ENCODE data around the gene NPM1. TPM values are rescaled to one million over a fixed set of nuclear protein-coding genes. Genes with fewer than 3 reads are reported as not detected.
"Not testable (repeated sequence)": the region's sequence is repeated elsewhere in the genome, so short reads cannot be mapped to it uniquely, and the experiment has no call there.

Gene NPM1
- total RNA-seq, 1 experiment from 2014 or later, result 3,530 TPM

DNA sequence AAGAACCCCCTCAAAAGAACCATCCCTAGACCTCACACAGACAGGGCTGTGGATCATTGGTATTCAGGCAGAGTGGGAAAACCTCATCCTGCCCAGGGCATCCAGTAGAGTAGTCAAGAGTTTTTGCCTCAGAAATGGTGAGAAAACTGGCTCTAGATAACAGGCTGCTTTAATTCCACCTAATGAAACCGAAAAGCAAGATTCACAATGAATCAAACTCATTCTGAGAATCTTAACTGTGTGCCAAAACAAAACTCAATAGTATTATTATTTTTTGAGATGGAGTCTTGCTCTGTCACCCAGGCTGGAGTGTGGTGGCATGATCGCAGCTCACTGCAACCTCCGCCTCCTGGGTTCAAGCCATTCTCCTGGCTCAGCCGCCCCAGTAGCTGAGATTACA lies 17.8 kb upstream of the NPM1 start:
- TF ChIP-seq, protein P1, sequence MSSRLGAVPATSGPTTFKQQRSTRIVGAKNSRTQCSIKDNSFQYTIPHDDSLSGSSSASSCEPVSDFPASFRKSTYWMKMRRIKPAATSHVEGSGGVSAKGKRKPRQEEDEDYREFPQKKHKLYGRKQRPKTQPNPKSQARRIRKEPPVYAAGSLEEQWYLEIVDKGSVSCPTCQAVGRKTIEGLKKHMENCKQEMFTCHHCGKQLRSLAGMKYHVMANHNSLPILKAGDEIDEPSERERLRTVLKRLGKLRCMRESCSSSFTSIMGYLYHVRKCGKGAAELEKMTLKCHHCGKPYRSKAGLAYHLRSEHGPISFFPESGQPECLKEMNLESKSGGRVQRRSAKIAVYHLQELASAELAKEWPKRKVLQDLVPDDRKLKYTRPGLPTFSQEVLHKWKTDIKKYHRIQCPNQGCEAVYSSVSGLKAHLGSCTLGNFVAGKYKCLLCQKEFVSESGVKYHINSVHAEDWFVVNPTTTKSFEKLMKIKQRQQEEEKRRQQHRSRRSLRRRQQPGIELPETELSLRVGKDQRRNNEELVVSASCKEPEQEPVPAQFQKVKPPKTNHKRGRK (CRISPR knock-in tag; IDR thresholded peaks at IDR 0.05; ENCODE audit: borderline replicate concordance), result no peak
- TF ChIP-seq, protein P2, sequence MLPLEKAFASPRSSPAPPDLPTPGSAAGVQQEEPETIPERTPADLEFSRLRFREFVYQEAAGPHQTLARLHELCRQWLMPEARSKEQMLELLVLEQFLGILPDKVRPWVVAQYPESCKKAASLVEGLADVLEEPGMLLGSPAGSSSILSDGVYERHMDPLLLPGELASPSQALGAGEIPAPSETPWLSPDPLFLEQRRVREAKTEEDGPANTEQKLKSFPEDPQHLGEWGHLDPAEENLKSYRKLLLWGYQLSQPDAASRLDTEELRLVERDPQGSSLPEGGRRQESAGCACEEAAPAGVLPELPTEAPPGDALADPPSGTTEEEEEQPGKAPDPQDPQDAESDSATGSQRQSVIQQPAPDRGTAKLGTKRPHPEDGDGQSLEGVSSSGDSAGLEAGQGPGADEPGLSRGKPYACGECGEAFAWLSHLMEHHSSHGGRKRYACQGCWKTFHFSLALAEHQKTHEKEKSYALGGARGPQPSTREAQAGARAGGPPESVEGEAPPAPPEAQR (CRISPR knock-in tag; IDR thresholded peaks at IDR 0.05), result no peak
- no peak for TF ChIP-seq SP1 (CRISPR knock-in tag; conservative IDR thresholded peaks at IDR 0.05)
- TF ChIP-seq, protein P3, sequence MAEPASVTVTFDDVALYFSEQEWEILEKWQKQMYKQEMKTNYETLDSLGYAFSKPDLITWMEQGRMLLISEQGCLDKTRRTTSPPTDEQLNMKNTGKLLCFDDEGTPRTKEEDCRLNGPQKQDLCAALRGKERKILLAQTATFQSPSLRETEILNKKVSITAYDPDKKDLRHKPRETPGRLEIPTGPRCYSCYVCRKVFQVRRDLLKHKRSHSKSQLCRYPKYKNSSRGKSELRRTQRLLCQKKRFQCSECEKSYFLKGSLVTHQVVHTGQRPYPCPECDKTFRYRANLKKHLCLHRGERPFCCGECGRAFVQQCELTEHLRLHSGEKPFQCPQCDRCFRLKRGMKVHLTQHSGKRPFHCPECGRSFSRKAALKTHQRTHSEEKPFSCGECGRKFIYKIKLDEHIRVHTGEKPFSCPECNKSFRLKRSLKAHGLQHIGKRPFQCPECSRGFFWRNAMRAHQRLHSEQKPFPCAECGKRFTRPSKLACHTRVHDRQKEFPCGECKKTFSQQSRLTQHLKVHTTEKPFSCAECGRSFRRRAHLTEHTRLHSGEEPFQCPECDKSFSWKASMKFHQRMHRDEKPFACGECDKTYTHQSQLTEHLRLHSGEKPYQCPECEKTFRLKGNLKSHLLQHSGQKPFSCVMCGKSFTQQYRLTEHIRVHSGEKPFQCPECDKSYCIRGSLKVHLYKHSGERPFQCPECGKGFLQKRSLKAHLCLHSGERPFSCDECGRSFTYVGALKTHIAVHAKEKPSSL (CRISPR knock-in tag; conservative IDR thresholded peaks at IDR 0.05), result no peak
- no peak for TF ChIP-seq CBFB (CRISPR knock-in tag; IDR thresholded peaks at IDR 0.05; ENCODE audit: low read depth)
- TF ChIP-seq IRF2 (CRISPR knock-in tag; IDR thresholded peaks at IDR 0.05; ENCODE audit: borderline replicate concordance, low read depth), result no peak
- no peak for TF ChIP-seq JUN (CRISPR knock-in tag; IDR thresholded peaks at IDR 0.05)
- TF ChIP-seq GTF2I (CRISPR knock-in tag; conservative IDR thresholded peaks at IDR 0.05), result no peak
- no peak for TF ChIP-seq MYBL2 (CRISPR knock-in tag; IDR thresholded peaks at IDR 0.05)
- no peak for TF ChIP-seq ZNF423 (CRISPR knock-in tag; IDR thresholded peaks at IDR 0.05)
- no peak for TF ChIP-seq PRRX2 (CRISPR knock-in tag; IDR thresholded peaks at IDR 0.05)
- TF ChIP-seq ELF4 (CRISPR knock-in tag; IDR thresholded peaks at IDR 0.05; ENCODE audit: low read depth), result no peak
- TF ChIP-seq, protein P4, sequence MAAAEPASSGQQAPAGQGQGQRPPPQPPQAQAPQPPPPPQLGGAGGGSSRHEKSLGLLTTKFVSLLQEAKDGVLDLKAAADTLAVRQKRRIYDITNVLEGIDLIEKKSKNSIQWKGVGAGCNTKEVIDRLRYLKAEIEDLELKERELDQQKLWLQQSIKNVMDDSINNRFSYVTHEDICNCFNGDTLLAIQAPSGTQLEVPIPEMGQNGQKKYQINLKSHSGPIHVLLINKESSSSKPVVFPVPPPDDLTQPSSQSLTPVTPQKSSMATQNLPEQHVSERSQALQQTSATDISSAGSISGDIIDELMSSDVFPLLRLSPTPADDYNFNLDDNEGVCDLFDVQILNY (CRISPR knock-in tag; IDR thresholded peaks at IDR 0.05), result no peak
- TF ChIP-seq TCF7 (CRISPR knock-in tag; IDR thresholded peaks at IDR 0.05; ENCODE audit: low read depth), result no peak
- TF ChIP-seq, protein P5, sequence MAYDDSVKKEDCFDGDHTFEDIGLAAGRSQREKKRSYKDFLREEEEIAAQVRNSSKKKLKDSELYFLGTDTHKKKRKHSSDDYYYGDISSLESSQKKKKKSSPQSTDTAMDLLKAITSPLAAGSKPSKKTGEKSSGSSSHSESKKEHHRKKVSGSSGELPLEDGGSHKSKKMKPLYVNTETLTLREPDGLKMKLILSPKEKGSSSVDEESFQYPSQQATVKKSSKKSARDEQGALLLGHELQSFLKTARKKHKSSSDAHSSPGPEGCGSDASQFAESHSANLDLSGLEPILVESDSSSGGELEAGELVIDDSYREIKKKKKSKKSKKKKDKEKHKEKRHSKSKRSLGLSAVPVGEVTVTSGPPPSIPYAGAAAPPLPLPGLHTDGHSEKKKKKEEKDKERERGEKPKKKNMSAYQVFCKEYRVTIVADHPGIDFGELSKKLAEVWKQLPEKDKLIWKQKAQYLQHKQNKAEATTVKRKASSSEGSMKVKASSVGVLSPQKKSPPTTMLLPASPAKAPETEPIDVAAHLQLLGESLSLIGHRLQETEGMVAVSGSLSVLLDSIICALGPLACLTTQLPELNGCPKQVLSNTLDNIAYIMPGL (CRISPR knock-in tag; IDR thresholded peaks at IDR 0.05), result no peak
- no peak for TF ChIP-seq ESRRA (CRISPR knock-in tag; IDR thresholded peaks at IDR 0.05; ENCODE audit: borderline replicate concordance)
- no peak for TF ChIP-seq FOXK1 (CRISPR knock-in tag; IDR thresholded peaks at IDR 0.05)
- ATAC-seq (no peak), DNase-seq (ENCODE audit: low spot score) (no peak)
- H3K27me3 Mint-ChIP-seq (ENCODE audit: low read depth), result no peaks in the 10 kb centered on the region; the same call in none of the 2 replicates
- CTCF ChIA-PET, result interaction anchor here (0.6 to 1.3 kb wide), 3 partner anchors 28 to 342 kb away, joined by 3 to 6 read pairs (median 3); no protein-coding TSS in a partner anchor
- no peaks in the 10 kb centered on the region for H3K9me3 Mint-ChIP-seq
- no peak overlapping the region for H3K4me3 Mint-ChIP-seq
- no peaks in the 10 kb centered on the region for H3K36me3 Mint-ChIP-seq
- H3K4me1 Mint-ChIP-seq, result no peaks in the 10 kb centered on the region
- no peak overlapping the region for H3K27ac Mint-ChIP-seq
- POLR2A ChIA-PET, result no interaction called here

DNA sequence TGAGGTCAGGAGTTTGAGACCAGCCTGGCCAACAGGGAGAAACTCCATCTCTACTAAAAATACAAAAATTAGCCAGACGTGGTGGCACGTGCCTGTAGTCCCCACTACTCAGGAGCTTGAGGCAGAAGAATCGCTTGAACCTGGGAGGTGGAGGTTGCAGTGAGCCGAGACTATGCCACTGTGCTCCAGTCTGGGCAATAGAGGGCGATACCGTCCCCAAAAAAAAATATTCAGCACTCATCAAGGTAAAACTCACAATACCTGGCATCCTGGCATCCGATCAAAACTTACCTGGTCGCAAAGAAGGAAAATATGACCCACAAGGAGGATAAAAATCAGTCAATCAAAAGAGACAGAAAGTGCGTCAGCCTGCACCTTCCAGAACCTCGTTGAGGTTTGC lies 16.8 kb upstream of the NPM1 start:
- H3K4me1 Mint-ChIP-seq; H3K36me3 Mint-ChIP-seq; POLR2A ChIA-PET; H3K9me3 Mint-ChIP-seq; H3K4me3 Mint-ChIP-seq; H3K27me3 Mint-ChIP-seq (ENCODE audit: low read depth); H3K27ac Mint-ChIP-seq; DNase-seq (ENCODE audit: low spot score): not testable (repeated sequence)
- TF ChIP-seq, protein P6, sequence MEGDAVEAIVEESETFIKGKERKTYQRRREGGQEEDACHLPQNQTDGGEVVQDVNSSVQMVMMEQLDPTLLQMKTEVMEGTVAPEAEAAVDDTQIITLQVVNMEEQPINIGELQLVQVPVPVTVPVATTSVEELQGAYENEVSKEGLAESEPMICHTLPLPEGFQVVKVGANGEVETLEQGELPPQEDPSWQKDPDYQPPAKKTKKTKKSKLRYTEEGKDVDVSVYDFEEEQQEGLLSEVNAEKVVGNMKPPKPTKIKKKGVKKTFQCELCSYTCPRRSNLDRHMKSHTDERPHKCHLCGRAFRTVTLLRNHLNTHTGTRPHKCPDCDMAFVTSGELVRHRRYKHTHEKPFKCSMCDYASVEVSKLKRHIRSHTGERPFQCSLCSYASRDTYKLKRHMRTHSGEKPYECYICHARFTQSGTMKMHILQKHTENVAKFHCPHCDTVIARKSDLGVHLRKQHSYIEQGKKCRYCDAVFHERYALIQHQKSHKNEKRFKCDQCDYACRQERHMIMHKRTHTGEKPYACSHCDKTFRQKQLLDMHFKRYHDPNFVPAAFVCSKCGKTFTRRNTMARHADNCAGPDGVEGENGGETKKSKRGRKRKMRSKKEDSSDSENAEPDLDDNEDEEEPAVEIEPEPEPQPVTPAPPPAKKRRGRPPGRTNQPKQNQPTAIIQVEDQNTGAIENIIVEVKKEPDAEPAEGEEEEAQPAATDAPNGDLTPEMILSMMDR (IDR thresholded peaks at IDR 0.05), result 0 out of 2 replicates have a peak, but pooled peaks have one; percentile 15
- ATAC-seq, result peak; percentile 84
- CTCF ChIA-PET, result interaction anchor here (0.6 to 1.3 kb wide), 6 partner anchors 10 to 1850 kb away, joined by 3 to 6 read pairs (median 4); no protein-coding TSS in a partner anchor
